B cell (primary cell): ENCODE data around the gene ADGRD1. TPM values are rescaled to one million over a fixed set of nuclear protein-coding genes. Genes with fewer than 3 reads are reported as not detected.

Experiments used
- ATAC-seq: fragments of 200-7000 bp; cut with Tn5 transposase; one replicate; pipeline ENCODE4 v1.10.0; 2021; ENCODE audit warnings: low read depth, mild to moderate bottlenecking, moderate number of reproducible peaks, moderate library complexity
- CTCF ChIA-PET: fragments of 350-600 bp; sonication (Branson Sonifier 250); formaldehyde crosslinking; loops from one replicate; lab custom pipeline; 2021; ENCODE audit warnings: antibody characterized with exemption, inconsistent platforms; lab: Charles Lee
- POLR2A ChIA-PET: fragments of 350-600 bp; sonication (Branson Sonifier 250); formaldehyde crosslinking; loops from one replicate; lab custom pipeline; 2021; ENCODE audit warnings: antibody characterized with exemption; lab: Charles Lee
- DNase-seq: peaks from one replicate; pipeline ENCODE4 v3.0.0; 2013
- H2AFZ ChIP-seq: 2 replicates; pipeline ENCODE4 v1.6.1; 2012; ENCODE audit warnings: mild to moderate bottlenecking, low read depth, low read length; ENCODE audit not compliant: insufficient read depth, poor library complexity, severe bottlenecking
- H3K27ac ChIP-seq, 2 donors: 1 replicate in 1 of 2; 2 replicates in 1 of 2; pipeline ENCODE4 v1.5.1; 2012 to 2013; ENCODE audit warnings: low read length in 2 of 2, mild to moderate bottlenecking in 2 of 2, moderate library complexity in 1 of 2
- H3K27me3 ChIP-seq, 4 experiments: fragments of 200-600 bp in 1 of 4; sonication (generic) in 1 of 4; replicated peaks in 1 of 4; 1 replicate in 2 of 4; 2 replicates in 2 of 4; pipeline versions ENCODE4 v1.6.1 to v1.7.0; 2013 to 2016; ENCODE audit warnings: low read length in 3 of 4, mild to moderate bottlenecking in 2 of 4, mixed read lengths in 1 of 4, moderate library complexity in 1 of 4; ENCODE audit not compliant: insufficient read depth in 4 of 4, control insufficient read depth in 3 of 4; ENCODE audit errors: control extremely low read depth in 1 of 4
- H3K36me3 ChIP-seq, 2 experiments: replicated peaks in 1 of 2; 1 replicate in 1 of 2; 2 replicates in 1 of 2; pipeline versions ENCODE4 v1.6.1 to v1.7.1; 2013; ENCODE audit warnings: low read length in 1 of 2; ENCODE audit not compliant: insufficient read depth in 2 of 2, control insufficient read depth in 1 of 2; ENCODE audit errors: control extremely low read depth in 1 of 2, extremely low read depth in 1 of 2
- H3K4me1 ChIP-seq, 2 donors: fragments of 200-600 bp in 1 of 2; sonication (generic) in 1 of 2; 1 replicate in 1 of 2; 2 replicates in 1 of 2; pipeline versions ENCODE4 v1.5.1 to v1.6.1; 2013 to 2017; ENCODE audit warnings: low read length in 2 of 2; ENCODE audit not compliant: control insufficient read depth in 2 of 2, insufficient read depth in 2 of 2
- H3K4me2 ChIP-seq: replicated peaks from 2 replicates; pipeline ENCODE3; 2012; ENCODE audit warnings: mild to moderate bottlenecking, low read depth, low read length; ENCODE audit not compliant: poor library complexity, severe bottlenecking
- H3K4me3 ChIP-seq, 5 experiments: fragments of 200-600 bp in 1 of 5; sonication (generic) in 1 of 5; 1 replicate in 3 of 5; 2 replicates in 2 of 5; pipeline versions ENCODE4 v1.5.1 to v1.7.0; 2011 to 2016; ENCODE audit warnings: low read length in 4 of 5, mild to moderate bottlenecking in 4 of 5, low read depth in 2 of 5, control low read depth in 1 of 5, moderate library complexity in 1 of 5; ENCODE audit not compliant: insufficient read depth in 1 of 5; ENCODE audit errors: control extremely low read depth in 1 of 5, extremely low read depth in 1 of 5
- H3K79me2 ChIP-seq: fragments of 200-600 bp; sonication (generic); one replicate; pipeline ENCODE4 v1.6.0; 2016; ENCODE audit warnings: low read length; ENCODE audit not compliant: control insufficient read depth, insufficient read depth
- H3K9ac ChIP-seq: fragments of 200-600 bp; sonication (generic); 2 replicates; pipeline ENCODE4 v1.6.1; 2017; ENCODE audit warnings: mild to moderate bottlenecking, low read length, moderate library complexity
- H3K9me3 ChIP-seq, 3 donors: one replicate each; pipeline versions ENCODE4 v1.6.1 to v1.7.1; 2013; ENCODE audit warnings: low read length in 2 of 3; ENCODE audit not compliant: control insufficient read depth in 2 of 3, insufficient read depth in 1 of 3; ENCODE audit errors: control extremely low read depth in 1 of 3
- H4K20me1 ChIP-seq: 2 replicates; pipeline ENCODE4 v1.6.0; 2012; ENCODE audit warnings: mild to moderate bottlenecking, low read length; ENCODE audit not compliant: insufficient read depth, control insufficient read depth, poor library complexity, severe bottlenecking
- H3K27ac Mint-ChIP-seq: one replicate; pipeline ENCODE4 v1.8.0; 2021; ENCODE audit warnings: mixed read lengths
- H3K27me3 Mint-ChIP-seq: one replicate; pipeline ENCODE4 v1.8.0; 2021; ENCODE audit warnings: mixed read lengths
- H3K4me1 Mint-ChIP-seq: one replicate; pipeline ENCODE4 v1.8.0; 2021; ENCODE audit warnings: mixed read lengths
- H3K4me3 Mint-ChIP-seq: one replicate; pipeline ENCODE4 v1.8.0; 2021; ENCODE audit warnings: mixed read lengths
- H3K9me3 Mint-ChIP-seq: one replicate; pipeline ENCODE4 v1.8.0; 2022; ENCODE audit warnings: mixed read lengths; ENCODE audit not compliant: insufficient read depth
- EZH2 ChIP-seq: IDR thresholded peaks from 2 replicates; pipeline ENCODE4 v1.6.1; 2012; ENCODE audit warnings: borderline replicate concordance, low read depth, mild to moderate bottlenecking, moderate library complexity, low read length; ENCODE audit not compliant: insufficient read depth, poor library complexity, severe bottlenecking
- WGBS: methylation state at CpG from one replicate; pipeline ENCODE4 v1.1.5; 2013; ENCODE audit warnings: missing lambda C conversion rate; ENCODE audit not compliant: insufficient coverage; 5-methylcytosine and 5-hydroxymethylcytosine counted together
- intact Hi-C: fragments of 100-400 bp; cut with micrococcal nuclease; formaldehyde crosslinking; loops from one replicate; pipeline ENCODE4 v1.10.0; 2022
- polyA plus RNA-seq: library from polyadenylated mRNA; depleted of rRNA; stranded (reverse); fragments of >200 nt; gene quantifications from 2 replicates; pipeline ENCODE4 v1.2.3, GENCODE V29; 2012
- total RNA-seq, 2 donors: library from RNA; stranded (reverse); fragments of 120-200 nt in 1 of 2; gene quantifications; 1 replicate in 1 of 2; 2 replicates in 1 of 2; pipeline versions ENCODE4 v1.2.3 to v1.2.4, GENCODE V29; 2013 to 2022
- TF ChIP-seq, protein P1 (sequence below): fragments of 200-600 bp; IDR thresholded peaks from one replicate; pipeline ENCODE4 v1.8.0; 2022; ENCODE audit warnings: antibody characterized with exemption, mild to moderate bottlenecking

Gene ADGRD1
- total and polyA plus RNA-seq, 2 donors (not counting 1 experiment from before 2014, with no cell fraction given), result 1.1 to 2.2 TPM

DNA sequence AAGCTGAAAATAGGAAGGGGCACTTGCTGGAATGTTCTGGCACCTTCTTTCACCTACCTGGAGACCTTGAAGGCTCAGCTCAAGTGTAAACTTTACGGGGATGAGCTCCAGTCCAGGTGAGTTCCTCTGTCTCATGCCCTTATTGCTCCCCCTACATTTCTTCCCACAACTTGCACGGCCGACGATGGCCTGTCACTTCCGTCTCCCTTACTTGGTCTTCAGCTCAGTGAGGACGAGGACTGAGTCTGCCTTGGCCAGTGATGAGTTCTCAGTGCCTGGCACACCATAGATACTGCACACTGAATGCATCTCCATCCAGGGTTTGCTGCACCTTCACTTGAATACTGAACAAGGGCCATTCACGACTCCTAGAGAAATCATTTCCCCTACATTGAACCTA lies 21.4 kb downstream of the ADGRD1 start:
- H3K4me1 ChIP-seq, result peaks cover 21 to 22% of the 10 kb centered on the region in 2 donors
- H3K4me3 ChIP-seq, result no peak overlapping the region
- Mint-ChIP-seq H3K4me3 (no peak overlapping the region), H3K4me1 (peaks cover 26% of the 10 kb centered on the region), H3K27ac (no peak overlapping the region), H3K27me3 (peaks cover 10% of the 10 kb centered on the region), H3K9me3 (no peaks in the 10 kb centered on the region)
- H3K27ac ChIP-seq, result no peak overlapping the region
- no peak overlapping the region for H3K9ac ChIP-seq
- CTCF ChIA-PET, result no interaction called here
- peaks cover 0 to 11% (median 0%) of the 10 kb centered on the region in 3 donors for H3K9me3 ChIP-seq
- no peak overlapping the region for H2AFZ ChIP-seq
- intact Hi-C loops, result no loop called here
- no peaks in the 10 kb centered on the region for H3K27me3 ChIP-seq
- no peaks in the 10 kb centered on the region for H3K36me3 ChIP-seq
- H4K20me1 ChIP-seq, result no peaks in the 10 kb centered on the region
- H3K4me2 ChIP-seq, result no peak overlapping the region
- H3K79me2 ChIP-seq, result no peaks in the 10 kb centered on the region
- no peak for ATAC-seq
- TF ChIP-seq EZH2, result no peak
- TF ChIP-seq, protein P1, sequence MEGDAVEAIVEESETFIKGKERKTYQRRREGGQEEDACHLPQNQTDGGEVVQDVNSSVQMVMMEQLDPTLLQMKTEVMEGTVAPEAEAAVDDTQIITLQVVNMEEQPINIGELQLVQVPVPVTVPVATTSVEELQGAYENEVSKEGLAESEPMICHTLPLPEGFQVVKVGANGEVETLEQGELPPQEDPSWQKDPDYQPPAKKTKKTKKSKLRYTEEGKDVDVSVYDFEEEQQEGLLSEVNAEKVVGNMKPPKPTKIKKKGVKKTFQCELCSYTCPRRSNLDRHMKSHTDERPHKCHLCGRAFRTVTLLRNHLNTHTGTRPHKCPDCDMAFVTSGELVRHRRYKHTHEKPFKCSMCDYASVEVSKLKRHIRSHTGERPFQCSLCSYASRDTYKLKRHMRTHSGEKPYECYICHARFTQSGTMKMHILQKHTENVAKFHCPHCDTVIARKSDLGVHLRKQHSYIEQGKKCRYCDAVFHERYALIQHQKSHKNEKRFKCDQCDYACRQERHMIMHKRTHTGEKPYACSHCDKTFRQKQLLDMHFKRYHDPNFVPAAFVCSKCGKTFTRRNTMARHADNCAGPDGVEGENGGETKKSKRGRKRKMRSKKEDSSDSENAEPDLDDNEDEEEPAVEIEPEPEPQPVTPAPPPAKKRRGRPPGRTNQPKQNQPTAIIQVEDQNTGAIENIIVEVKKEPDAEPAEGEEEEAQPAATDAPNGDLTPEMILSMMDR, result no peak
- 84% methylated on average over 5 of the region's 7 CpGs for WGBS
- POLR2A ChIA-PET, result no interaction called here
- no peak for DNase-seq

DNA sequence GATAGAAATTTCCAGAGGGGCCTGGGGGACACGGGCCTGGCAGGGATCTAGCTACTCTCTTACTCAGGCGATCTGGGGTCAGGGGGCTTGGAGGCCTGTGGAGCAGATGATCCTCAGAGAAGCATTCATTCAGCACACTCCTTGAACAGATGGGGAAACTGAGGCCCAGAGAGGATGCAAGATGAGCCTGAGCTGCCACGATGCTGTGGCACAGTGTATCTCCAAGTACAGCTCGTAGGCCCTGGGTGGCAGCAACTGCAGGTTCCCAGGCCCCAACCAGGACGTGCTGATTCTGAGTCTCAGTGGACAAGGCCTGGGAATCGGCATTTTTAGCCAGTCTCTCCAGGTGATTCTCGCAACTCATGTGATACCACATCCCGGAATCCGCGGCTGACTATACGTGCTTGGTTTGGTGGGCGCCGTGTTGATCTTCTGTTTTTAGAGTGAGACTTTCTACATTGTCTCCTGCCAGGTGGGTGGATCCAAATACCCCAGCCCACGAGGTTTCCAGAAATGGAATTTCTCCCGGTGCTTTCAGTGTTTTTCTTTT lies 22.5 kb downstream of the ADGRD1 start:
- ATAC-seq, result no peak
- Mint-ChIP-seq H3K27ac (no peak overlapping the region), H3K9me3 (no peaks in the 10 kb centered on the region), H3K27me3 (peaks cover 10% of the 10 kb centered on the region), H3K4me3 (no peak overlapping the region), H3K4me1 (peaks cover 28% of the 10 kb centered on the region)
- Histone ChIP-seq H3K36me3 (no peaks in the 10 kb centered on the region), H3K9ac (no peak overlapping the region), H3K4me3 (no peak overlapping the region), H3K79me2 (no peaks in the 10 kb centered on the region), H4K20me1 (no peaks in the 10 kb centered on the region), H2AFZ (no peak overlapping the region), H3K4me2 (no peak overlapping the region), H3K27ac (no peak overlapping the region), H3K4me1 (peaks cover 22 to 25% of the 10 kb centered on the region in 2 donors), H3K27me3 (no peaks in the 10 kb centered on the region), H3K9me3 (peaks cover 0 to 15% (median 0%) of the 10 kb centered on the region in 3 donors)
- ChIA-PET POLR2A (no interaction called here), CTCF (no interaction called here)
- intact Hi-C loops, result no loop called here
- DNase-seq, result no peak
- TF ChIP-seq, protein P1, result no peak
- no peak for TF ChIP-seq EZH2
- WGBS, result 96% methylated on average over 15 of the region's 15 CpGs
